HEK293 (cell line): ENCODE measurements around the gene TLCD2.
A peak's percentile ranks its signal among the peaks of the same experiment; 100 is the strongest.

ENCODE experiments used
- CTCF ChIA-PET: fragments of 350-600 bp; formaldehyde crosslinking; extraction: SDS; loops from one replicate; lab custom pipeline; 2021; ENCODE audit warnings: antibody characterized with exemption; lab: Yijun Ruan, JAX
- POLR2A ChIA-PET: fragments of 300-600 bp; formaldehyde crosslinking; extraction: SDS; loops from one replicate; lab custom pipeline; 2020; ENCODE audit warnings: antibody characterized with exemption, inconsistent platforms; lab: Yijun Ruan, JAX
- H3K27ac ChIP-seq: fragments of 200-500 bp; sonication (Bioruptor generic); 2 replicates; pipeline ENCODE4 v1.5.1; 2014; ENCODE audit warnings: low read depth, low read length, control low read depth, inconsistent platforms; ENCODE audit errors: extremely low read depth
- H3K36me3 ChIP-seq, 2 experiments: fragments of 200-500 bp in 1 of 2; sonication (Bioruptor generic) in 1 of 2; 1 replicate in 1 of 2; 2 replicates in 1 of 2; pipeline ENCODE4 v1.5.1; 2014 to 2017; ENCODE audit warnings: inconsistent platforms in 2 of 2, low read length in 2 of 2; ENCODE audit not compliant: control insufficient read depth in 2 of 2, insufficient read depth in 1 of 2
- H3K4me1 ChIP-seq: fragments of 200-500 bp; sonication (Bioruptor generic); 2 replicates; pipeline ENCODE4 v1.5.1; 2014; ENCODE audit warnings: mild to moderate bottlenecking, low read length, inconsistent platforms; ENCODE audit not compliant: control insufficient read depth, insufficient read depth
- H3K4me3 ChIP-seq: 2 replicates; pipeline ENCODE4 v1.5.1; 2011; ENCODE audit warnings: low read depth, mild to moderate bottlenecking, control low read depth, low read length, moderate library complexity
- H3K9me3 ChIP-seq: fragments of 200-500 bp; sonication (Bioruptor generic); 2 replicates; pipeline ENCODE4 v1.5.1; 2014; ENCODE audit warnings: low read depth, low read length, inconsistent platforms; ENCODE audit not compliant: control insufficient read depth, insufficient read depth
- GLIS2 ChIP-seq: fragments of 450-650 bp; formaldehyde crosslinking; IDR thresholded peaks from 2 replicates; pipeline ENCODE4 v1.5.1; 2016; ENCODE audit warnings: missing biosample characterization, missing genetic modification characterization
- IKZF3 ChIP-seq: fragments of 450-650 bp; IDR thresholded peaks from 2 replicates; pipeline ENCODE4 v1.5.0; 2018; ENCODE audit warnings: missing biosample characterization, mild to moderate bottlenecking, missing genetic modification characterization, moderate library complexity
- KLF7 ChIP-seq: fragments of 450-650 bp; formaldehyde crosslinking; IDR thresholded peaks from 2 replicates; pipeline ENCODE4 v1.5.1; 2016; ENCODE audit warnings: missing biosample characterization, missing genetic modification characterization, borderline replicate concordance
- SP2 ChIP-seq: fragments of 450-650 bp; formaldehyde crosslinking; IDR thresholded peaks from 2 replicates; pipeline ENCODE4 v1.5.1; 2016; ENCODE audit warnings: missing biosample characterization, missing genetic modification characterization
- SP3 ChIP-seq: fragments of 450-650 bp; formaldehyde crosslinking; IDR thresholded peaks from 2 replicates; pipeline ENCODE4 v1.5.1; 2016; ENCODE audit warnings: missing biosample characterization, missing genetic modification characterization
- ZFHX2 ChIP-seq: fragments of 450-650 bp; formaldehyde crosslinking; conservative IDR thresholded peaks from 2 replicates; pipeline ENCODE4 v1.5.1; 2016; ENCODE audit warnings: missing biosample characterization, missing genetic modification characterization
- ZNF133 ChIP-seq: fragments of 450-650 bp; formaldehyde crosslinking; IDR thresholded peaks from 2 replicates; pipeline ENCODE4 v1.5.1; 2016; ENCODE audit warnings: missing biosample characterization, missing genetic modification characterization
- ZNF202 ChIP-seq: fragments of 450-650 bp; formaldehyde crosslinking; IDR thresholded peaks from 2 replicates; pipeline ENCODE4 v1.5.1; 2016; ENCODE audit warnings: missing biosample characterization, missing genetic modification characterization, borderline replicate concordance
- ZNF324 ChIP-seq: fragments of 450-650 bp; formaldehyde crosslinking; IDR thresholded peaks from 2 replicates; pipeline ENCODE4 v1.5.1; 2016; ENCODE audit warnings: missing biosample characterization, missing genetic modification characterization
- ZNF433 ChIP-seq: fragments of 450-650 bp; formaldehyde crosslinking; IDR thresholded peaks from 2 replicates; pipeline ENCODE4 v1.5.1; 2016; ENCODE audit warnings: missing biosample characterization, missing genetic modification characterization, low read depth
- ZNF837 ChIP-seq: fragments of 450-650 bp; formaldehyde crosslinking; IDR thresholded peaks from 2 replicates; pipeline ENCODE4 v1.5.1; 2016; ENCODE audit warnings: missing biosample characterization, missing genetic modification characterization
- TF ChIP-seq, protein P1 (sequence below): fragments of 450-650 bp; formaldehyde crosslinking; IDR thresholded peaks from 2 replicates; pipeline ENCODE4 v1.5.1; 2016; ENCODE audit warnings: missing biosample characterization, missing genetic modification characterization

Gene TLCD2

DNA sequence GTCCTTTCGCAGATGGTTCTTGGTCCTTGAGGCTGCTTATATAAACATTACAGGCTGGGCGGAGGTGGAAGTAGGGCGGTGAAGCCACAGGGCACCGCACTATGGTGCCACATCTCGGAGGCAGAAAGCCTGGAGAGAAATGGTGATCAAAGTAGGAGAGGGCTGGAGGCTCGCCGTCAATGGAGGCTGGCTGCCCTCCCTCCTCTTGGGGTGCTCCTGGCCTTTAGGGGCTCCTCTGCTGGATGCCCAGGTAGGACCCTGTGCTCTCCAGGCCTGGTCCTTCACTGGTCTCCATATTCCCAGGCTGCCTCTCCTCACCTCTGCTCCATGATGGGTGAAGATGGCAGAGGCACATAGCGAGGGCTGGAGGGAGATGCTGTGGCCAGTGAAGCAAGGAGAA, 2.1 kb upstream of the TLCD2 start:
- Histone ChIP-seq H3K9me3 (no peaks in the 10 kb centered on the region), H3K36me3 (peaks cover 0 to 23% of the 10 kb centered on the region in 2 experiments; a peak in 1 of 3 replicates), H3K27ac (no peak overlapping the region), H3K4me1 (peaks cover 15% of the 10 kb centered on the region), H3K4me3 (no peak overlapping the region)
- TF ChIP-seq ZFHX2 (0 out of 2 replicates have a peak, but pooled peaks have one; percentile 27), ZNF202 (tag by site-specific recombination) (no peak)
- ChIA-PET CTCF (interaction anchor here (0.7 to 5.1 kb wide), 6 partner anchors 8 to 342 kb away, joined by 3 to 44 read pairs (median 9); partner anchors contain the start of genes HIC1, RILP and WDR81), POLR2A (interaction anchor here (1.1 to 2.3 kb wide), 2 partner anchors 72 to 426 kb away, joined by 3 to 11 read pairs; no protein-coding TSS in a partner anchor)

DNA sequence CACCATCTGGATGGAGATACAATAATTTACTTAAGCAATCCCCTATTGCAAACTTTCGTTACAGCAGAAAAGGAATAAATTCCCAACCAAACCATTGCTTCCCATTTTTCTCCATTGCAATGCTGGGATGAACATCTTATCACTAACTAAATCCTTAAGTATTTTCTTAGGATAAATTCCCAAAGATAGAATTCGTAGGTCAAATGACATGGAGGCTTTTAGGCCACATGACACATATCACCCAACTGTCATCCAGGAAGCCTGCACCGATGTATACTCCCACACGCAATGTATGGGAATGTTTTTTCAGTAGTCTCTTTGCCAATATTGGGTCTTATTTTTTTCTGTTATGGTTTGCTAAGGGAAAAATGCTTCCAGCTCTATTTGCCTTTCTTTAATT, 1.6 kb upstream of the TLCD2 start:
- CTCF ChIA-PET, result interaction anchor here (3.7 kb wide), 1 partner anchor 11 kb away, joined by 22 read pairs; the partner anchor contains the start of gene WDR81
- POLR2A ChIA-PET, result interaction anchor here (1.1 kb wide), 1 partner anchor 427 kb away, joined by 3 read pairs; no protein-coding TSS in a partner anchor
- Histone ChIP-seq H3K36me3 (peaks cover 0 to 23% of the 10 kb centered on the region in 2 experiments; a peak in 1 of 3 replicates), H3K27ac (no peak overlapping the region), H3K9me3 (no peaks in the 10 kb centered on the region), H3K4me1 (peaks cover 15% of the 10 kb centered on the region), H3K4me3 (no peak overlapping the region)
- TF ChIP-seq IKZF3 (tag by site-specific recombination) (0 out of 2 replicates have a peak, but pooled peaks have one; percentile 26), ZNF433 (tag by site-specific recombination) (no peak)

DNA sequence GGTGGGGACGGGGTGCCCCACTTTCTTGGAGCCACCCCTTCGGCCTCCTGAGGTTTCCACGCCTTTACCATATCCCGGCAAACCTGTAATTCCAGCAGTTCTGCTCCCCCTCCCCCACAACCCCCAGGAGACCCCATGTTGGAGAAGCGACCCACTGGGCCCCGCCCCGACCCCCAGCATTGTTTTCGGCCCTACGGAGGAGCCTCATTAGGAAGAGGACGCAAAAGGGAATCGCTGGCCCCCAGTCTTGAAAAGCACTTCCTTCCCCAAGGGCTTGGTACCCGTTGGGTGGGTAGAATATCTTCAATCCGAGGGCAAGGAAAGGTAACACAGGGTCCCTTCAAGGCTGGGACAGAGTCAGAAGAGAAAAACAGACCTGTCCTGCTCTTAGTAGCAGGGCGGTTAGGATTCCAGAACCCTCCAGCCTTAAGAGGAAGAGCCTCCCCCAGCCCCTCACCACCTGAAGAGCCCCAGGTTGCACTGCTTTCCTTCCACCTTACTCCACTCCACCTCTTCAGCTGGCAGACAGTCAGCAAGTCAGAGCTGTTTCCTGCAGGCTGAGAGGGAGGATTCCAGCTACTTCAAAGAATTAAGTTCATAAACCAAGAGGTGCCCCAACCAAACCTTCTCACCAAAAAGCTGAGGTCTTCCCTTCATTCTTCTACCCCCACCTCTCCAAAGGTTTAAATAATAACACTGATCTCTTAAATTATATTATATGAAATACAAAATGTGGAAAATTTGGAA, 803 bp upstream of the TLCD2 start:
- POLR2A ChIA-PET, result interaction anchor here (1.1 kb wide), 1 partner anchor 427 kb away, joined by 3 read pairs; no protein-coding TSS in a partner anchor
- TF ChIP-seq ZNF133 (tag by site-specific recombination) (no peak), SP3 (tag by site-specific recombination) (0 out of 2 replicates have a peak, but pooled peaks have one; percentile 10), ZNF324 (tag by site-specific recombination) (0 out of 2 replicates have a peak, but pooled peaks have one; percentile 2), KLF7 (0 out of 2 replicates have a peak, but pooled peaks have one; percentile 6), GLIS2 (tag by site-specific recombination) (0 out of 2 replicates have a peak, but pooled peaks have one; percentile 6)
- Histone ChIP-seq H3K4me1 (peaks cover 15% of the 10 kb centered on the region), H3K36me3 (peaks cover 0 to 23% of the 10 kb centered on the region in 2 experiments; a peak in 1 of 3 replicates), H3K27ac (no peak overlapping the region; the same call in 1 of the 2 replicates), H3K4me3 (peak overlapping the region; percentile 63), H3K9me3 (no peaks in the 10 kb centered on the region)
- CTCF ChIA-PET, result interaction anchor here (0.6 to 1.2 kb wide), 2 partner anchors 42 to 330 kb away, joined by 3 read pairs; no protein-coding TSS in a partner anchor

DNA sequence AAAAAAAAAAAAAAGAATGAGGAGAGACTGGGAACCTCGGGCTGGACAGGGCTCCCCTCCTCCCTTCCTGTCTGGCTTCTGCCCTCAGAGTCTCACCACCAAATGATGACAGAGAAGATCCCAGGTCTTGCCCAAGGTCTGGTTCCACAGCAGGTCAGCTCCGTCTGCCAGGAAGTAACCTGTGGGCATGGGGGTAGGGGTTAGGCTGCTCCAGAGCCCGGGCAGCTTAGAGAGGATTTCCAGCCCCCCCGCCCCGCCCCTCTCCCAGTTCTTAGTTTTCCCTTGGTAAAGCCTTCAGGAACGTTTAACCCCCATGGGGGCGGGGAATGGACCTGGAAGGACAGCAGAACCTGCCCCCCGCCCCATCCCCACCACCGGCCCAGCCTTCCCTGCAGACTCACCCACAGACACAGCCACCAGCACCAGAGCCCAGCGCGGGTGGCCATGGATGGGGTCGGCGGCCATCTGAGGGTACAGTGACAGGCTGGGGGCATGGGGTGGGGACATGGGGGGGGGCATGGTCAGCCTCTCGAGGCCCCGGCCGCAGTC, 700 bp downstream of the TLCD2 start:
- POLR2A ChIA-PET, result interaction anchor here (0.6 to 1.0 kb wide), 2 partner anchors 28 to 140 kb away, joined by 3 read pairs; no protein-coding TSS in a partner anchor
- no peak overlapping the region; the same call in 1 of the 2 replicates for H3K27ac ChIP-seq
- H3K4me3 ChIP-seq, result peak overlapping the region; percentile 63
- CTCF ChIA-PET, result interaction anchor here (0.5 to 0.7 kb wide), 2 partner anchors 29 to 61 kb away, joined by 3 read pairs; no protein-coding TSS in a partner anchor
- TF ChIP-seq SP2 (peak; percentile 47), ZNF837 (tag by site-specific recombination) (no peak)
- TF ChIP-seq, protein P1, sequence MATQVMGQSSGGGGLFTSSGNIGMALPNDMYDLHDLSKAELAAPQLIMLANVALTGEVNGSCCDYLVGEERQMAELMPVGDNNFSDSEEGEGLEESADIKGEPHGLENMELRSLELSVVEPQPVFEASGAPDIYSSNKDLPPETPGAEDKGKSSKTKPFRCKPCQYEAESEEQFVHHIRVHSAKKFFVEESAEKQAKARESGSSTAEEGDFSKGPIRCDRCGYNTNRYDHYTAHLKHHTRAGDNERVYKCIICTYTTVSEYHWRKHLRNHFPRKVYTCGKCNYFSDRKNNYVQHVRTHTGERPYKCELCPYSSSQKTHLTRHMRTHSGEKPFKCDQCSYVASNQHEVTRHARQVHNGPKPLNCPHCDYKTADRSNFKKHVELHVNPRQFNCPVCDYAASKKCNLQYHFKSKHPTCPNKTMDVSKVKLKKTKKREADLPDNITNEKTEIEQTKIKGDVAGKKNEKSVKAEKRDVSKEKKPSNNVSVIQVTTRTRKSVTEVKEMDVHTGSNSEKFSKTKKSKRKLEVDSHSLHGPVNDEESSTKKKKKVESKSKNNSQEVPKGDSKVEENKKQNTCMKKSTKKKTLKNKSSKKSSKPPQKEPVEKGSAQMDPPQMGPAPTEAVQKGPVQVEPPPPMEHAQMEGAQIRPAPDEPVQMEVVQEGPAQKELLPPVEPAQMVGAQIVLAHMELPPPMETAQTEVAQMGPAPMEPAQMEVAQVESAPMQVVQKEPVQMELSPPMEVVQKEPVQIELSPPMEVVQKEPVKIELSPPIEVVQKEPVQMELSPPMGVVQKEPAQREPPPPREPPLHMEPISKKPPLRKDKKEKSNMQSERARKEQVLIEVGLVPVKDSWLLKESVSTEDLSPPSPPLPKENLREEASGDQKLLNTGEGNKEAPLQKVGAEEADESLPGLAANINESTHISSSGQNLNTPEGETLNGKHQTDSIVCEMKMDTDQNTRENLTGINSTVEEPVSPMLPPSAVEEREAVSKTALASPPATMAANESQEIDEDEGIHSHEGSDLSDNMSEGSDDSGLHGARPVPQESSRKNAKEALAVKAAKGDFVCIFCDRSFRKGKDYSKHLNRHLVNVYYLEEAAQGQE (tag by site-specific recombination), result peak; percentile 59
- peaks cover 0 to 23% of the 10 kb centered on the region in 2 experiments; a peak in 1 of 3 replicates for H3K36me3 ChIP-seq
- peaks cover 8% of the 10 kb centered on the region for H3K4me1 ChIP-seq
- no peaks in the 10 kb centered on the region for H3K9me3 ChIP-seq
